D341Med (cell line): Measurements from ENCODE around the gene HSFX2.
"Not testable (repeated sequence)": the region's sequence is repeated elsewhere in the genome, so short reads cannot be mapped to it uniquely, and the experiment has no call there.

ENCODE experiments used
- DNase-seq: peaks from one replicate; pipeline ENCODE4 v3.0.0; 2012; ENCODE audit warnings: low spot score

The HSFX2 gene, protein sequence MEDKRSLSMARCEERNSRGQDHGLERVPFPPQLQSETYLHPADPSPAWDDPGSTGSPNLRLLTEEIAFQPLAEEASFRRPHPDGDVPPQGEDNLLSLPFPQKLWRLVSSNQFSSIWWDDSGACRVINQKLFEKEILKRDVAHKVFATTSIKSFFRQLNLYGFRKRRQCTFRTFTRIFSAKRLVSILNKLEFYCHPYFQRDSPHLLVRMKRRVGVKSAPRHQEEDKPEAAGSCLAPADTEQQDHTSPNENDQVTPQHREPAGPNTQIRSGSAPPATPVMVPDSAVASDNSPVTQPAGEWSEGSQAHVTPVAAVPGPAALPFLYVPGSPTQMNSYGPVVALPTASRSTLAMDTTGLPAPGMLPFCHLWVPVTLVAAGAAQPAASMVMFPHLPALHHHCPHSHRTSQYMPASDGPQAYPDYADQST

DNA sequence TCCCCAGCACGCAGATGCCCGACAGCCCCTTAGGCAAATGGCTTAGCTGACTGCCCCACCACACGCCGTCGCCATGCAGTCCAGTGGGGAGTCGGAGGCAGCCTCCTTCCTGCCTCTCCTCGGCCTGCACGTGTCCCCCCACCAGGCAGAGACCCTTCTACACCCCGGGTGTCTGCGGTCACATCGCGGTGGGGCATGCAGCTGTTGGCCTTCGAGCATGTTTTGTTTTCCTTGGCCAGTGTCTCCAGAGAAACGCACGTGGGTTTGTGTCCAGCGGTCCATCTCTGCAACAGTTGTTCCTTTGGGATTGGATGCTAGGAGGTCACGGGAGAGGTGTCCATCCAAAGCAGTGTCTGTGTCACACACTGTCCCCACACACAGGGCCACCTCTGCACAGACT lies at the start of gene HSFX2:
TSS of gene HSFX2 (minus strand) at position 101 of the 400 bp plus-strand sequence. CDS start 614 bp downstream, outside the sequence.
- not testable (repeated sequence) for DNase-seq

DNA sequence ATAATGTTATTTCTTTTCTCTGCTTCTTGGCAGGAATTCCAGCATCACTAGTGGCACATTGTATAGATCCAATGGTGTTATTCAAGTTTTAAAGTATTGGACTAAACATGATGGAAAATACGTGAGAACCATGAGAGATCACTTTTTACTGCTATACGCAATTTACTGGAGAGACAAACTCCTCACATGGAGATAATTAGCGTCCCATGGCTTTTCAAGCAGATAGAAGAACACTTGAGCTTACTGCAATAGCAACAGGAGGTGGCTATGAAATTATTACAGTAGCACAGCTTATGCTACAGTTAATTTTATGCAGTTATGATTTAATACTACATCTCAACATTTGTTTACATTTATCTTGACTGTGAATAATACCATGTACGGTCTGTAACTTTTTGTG lies 48.4 kb upstream of the HSFX2 start:
- no peak for DNase-seq

GRCh38 chrX:149641835-149642234 lies 46.7 kb upstream of the HSFX2 start:
- no peak for DNase-seq

GRCh38 chrX:149641432-149641831 lies 46.3 kb upstream of the HSFX2 start:
- DNase-seq, result no peak

- DNase-seq, result no peak
Observed at GRCh38 chrX:149639568-149639967, 44.5 kb upstream of the HSFX2 start.

- no peak for DNase-seq
Observed at GRCh38 chrX:149638860-149639259, 43.7 kb upstream of the HSFX2 start.

GRCh38 chrX:149633511-149633910 lies 38.4 kb upstream of the HSFX2 start:
- DNase-seq, result no peak

DNA sequence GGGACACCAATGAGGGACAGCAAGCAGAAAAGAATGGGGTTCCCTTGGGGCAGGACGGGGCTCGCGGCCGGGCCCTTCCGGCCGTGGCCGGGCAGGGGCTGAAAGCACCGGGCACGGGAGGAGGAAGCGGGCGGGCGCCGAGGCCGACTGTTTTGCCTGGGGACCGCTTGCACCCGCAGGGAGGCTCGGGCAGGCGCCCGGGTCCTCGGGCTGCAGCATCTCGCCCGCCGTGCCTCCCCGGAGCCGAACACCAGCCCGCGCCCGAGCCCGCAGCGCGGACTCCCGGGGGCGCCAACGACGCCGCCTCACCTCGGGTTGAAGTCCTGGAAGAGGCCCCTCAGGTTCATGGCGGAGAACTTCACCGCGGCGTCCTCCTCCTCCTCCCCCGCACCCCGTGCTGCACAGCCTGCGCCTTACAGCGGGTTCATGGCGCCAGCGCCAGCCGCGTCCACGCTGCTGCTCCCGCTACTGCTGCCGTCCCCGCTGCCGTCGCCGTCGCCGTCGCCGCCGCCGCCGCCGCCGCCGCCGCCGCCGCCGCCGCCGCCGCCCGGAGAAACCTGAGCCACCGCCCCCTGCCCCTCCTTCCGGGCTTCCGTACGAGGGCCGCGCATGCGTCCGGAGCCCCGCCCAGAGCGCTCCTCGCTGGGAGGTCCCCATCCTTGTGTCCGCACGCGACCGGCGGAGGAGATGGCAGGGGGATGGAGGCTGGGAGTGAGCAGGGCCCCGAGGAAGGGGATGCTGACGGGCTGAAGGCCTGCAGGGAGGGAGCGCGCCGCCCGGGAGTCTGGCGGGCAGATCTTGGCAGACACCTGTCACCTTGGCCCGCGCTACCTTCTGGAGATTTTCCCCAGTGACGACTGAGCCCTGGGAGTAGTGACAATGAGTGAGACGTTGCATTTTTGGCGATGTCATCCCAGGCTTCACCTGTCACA lies 36.4 kb upstream of the HSFX2 start, which contains the start of gene TMEM185A:
TSS of gene TMEM185A (minus strand) at position 559 of the 932 bp plus-strand sequence. CDS start at position 347, 212 bp downstream.
- peak; percentile 87 for DNase-seq

- no peak for DNase-seq
Observed at GRCh38 chrX:149630681-149631233, 35.6 kb upstream of the HSFX2 start.

DNA sequence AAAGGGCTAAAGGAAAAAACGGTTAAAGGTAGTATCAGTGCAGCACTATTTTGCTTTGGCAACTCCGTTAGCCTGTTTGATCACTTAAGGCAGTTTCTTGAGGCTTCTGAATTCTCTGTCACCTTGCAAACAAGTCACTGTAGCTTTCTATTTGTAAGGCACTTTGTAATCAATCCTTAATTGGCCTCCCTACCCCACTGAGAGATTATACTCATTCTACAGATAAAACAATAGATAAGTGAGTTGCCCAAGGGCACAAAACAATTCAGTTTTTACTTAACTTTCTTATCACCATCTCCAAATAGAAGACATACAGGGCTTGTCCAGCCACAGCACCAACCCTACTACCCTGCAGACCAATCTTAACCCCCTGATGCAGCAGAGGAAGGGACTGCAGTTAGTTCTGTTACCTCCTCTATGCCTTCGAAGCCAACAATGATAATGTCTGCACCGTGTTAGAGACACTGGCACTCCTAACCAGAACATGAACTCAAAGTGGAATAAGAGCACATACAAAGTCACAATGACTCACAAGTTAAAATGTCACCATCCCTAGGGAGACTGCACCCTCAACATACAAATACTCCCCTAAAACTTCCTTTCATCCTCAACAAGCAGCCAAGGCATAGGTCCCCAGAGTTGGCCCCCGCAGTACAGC lies 34.7 kb upstream of the HSFX2 start:
- DNase-seq, result no peak

GRCh38 chrX:149628768-149629167 lies 33.7 kb upstream of the HSFX2 start:
- DNase-seq, result no peak

GRCh38 chrX:149628280-149628679 lies 33.2 kb upstream of the HSFX2 start:
- DNase-seq, result no peak

- DNase-seq, result not testable (repeated sequence)
Observed at GRCh38 chrX:149626829-149627228, 31.7 kb upstream of the HSFX2 start.

DNA sequence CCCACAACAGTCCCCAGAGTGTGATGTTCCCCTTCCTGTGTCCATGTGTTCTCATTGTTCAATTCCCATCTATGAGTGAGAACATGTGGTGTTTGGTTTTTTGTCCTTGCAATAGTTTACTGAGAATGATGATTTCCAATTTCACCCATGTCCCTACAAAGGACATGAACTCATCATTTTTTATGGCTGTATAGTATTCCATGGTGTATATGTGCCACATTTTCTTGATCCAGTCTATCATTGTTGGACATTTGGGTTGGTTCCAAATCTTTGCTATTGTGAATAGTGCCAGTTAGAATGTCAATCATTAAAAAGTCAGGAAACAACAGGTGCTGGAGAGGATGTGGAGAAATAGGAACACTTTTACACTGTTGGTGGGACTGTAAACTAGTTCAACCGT lies 24.5 kb upstream of the HSFX2 start:
- not testable (repeated sequence) for DNase-seq

DNA sequence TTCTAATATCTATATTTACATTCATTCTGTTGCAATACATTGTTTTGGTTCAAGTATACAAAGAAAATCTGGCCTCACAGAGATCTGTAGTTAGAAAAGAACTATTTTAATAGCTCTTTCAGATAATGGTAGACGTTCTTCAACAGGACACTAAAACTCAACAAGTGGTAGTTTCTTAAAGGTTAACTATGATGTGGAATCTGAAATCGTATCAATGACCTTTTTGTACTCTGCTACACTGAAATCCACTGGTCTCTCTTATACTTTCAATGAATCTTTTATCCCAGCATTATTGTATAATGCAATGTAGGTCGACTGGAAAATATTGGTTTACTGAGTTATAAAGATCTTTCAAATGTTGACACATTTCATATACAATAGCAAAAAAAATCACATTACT lies 23.8 kb upstream of the HSFX2 start:
- DNase-seq, result no peak

DNA sequence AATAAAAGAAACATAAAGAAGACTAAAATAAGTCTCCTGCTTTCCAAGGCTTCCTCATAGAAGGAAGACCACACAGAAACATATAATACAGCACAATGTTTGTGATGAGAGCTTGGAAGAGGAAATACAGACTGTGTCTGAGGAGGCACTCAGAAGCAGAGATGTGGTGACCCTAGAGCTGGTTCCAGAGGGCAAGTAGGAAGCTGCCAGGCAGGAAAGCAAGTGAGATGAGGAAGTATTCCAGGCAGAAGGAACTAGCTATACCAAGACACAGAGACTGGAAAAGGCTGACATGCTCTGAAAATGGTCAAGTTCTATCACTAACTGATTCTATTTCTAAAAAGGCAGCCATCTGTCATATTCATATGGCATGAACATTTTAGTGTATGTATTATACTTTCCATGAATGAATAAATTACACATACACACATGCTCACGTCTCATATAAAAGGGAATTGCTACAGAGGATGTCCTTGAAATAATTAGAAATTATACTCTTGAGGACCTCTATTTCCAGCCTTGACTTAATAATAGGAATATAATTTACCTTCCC lies 16.6 kb upstream of the HSFX2 start:
- no peak for DNase-seq

GRCh38 chrX:149610511-149610910 lies 15.4 kb upstream of the HSFX2 start:
- DNase-seq, result no peak

DNA sequence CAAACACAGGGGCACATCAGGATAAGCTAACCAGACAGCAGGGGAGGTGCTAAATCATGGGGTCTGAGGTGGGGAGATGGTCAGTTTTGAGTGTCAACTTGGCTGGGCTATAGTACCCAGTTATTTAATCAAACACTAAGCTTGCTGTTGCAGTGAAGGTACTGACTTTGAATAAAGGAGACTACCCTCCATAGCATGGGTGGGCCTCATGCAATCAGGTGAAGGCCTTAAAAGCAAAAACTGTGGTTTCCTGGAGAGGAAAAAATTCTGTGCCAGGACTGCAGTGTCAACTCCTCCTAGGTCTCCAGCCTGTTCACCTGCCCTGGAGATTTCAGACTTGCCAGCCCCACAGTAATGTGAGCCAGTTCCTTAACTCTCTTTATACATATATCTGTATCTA lies 12.6 kb upstream of the HSFX2 start:
- no peak for DNase-seq

DNA sequence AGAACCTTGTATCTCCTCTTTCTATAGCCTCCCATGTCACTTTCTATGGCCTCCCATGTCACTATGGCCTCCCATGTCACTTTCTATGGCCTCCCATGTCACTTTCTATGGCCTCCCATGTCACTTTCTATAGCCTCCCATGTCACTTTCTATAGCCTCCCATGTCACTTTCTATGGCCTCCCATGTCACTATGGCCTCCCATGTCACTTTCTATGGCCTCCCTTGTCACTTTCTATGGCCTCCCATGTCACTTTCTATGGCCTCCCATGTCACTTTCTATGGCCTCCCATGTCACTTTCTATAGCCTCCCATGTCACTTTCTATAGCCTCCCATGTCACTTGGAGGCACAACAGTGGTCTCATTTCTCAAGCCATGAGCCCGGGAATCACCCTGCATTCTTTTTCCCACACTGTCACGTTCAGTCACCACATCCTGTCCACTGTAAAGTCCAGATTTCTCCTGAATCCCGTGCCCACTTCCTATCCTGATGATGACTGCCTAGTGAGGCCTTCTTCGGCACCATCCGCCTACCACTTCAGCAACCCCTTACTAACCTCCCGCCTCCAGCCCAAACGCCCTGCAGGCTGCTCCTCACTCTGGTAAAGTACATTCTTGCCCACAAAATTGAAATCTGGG lies 10.3 kb upstream of the HSFX2 start:
- DNase-seq, result not testable (repeated sequence)

GRCh38 chrX:149598603-149599002 lies 3.5 kb upstream of the HSFX2 start:
- DNase-seq, result not testable (repeated sequence)

DNA sequence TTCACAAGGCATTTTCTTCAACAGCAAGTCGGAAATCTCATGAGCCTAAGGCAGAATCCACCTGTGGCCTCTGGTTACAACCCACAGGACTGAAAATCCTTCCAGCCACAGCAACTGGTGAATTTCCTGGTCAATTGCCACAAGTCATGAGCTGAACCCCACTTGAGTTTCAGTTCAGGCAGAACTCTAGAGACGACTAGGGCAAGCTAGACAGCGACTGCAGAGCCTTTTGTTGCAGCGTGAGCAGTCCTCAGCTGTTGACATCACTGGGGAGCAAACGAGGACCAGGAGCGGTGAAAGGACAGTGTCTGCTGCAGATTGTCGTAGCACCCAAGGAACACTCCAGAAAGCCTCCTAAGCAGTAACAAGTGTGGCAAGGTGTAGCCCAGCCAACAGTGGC lies 829 bp upstream of the HSFX2 start:
- DNase-seq, result not testable (repeated sequence)
